KMS-11 (cell line): ENCODE data around the gene MYOCD.
"Not testable (repeated sequence)": the region's sequence is repeated elsewhere in the genome, so short reads cannot be mapped to it uniquely, and the experiment has no call there.

Experiments
- H2AFZ ChIP-seq: fragments of 200-600 bp; sonication (generic); 2 replicates; pipeline ENCODE4 v1.6.1; 2016; ENCODE audit warnings: antibody characterized with exemption, mixed run types, low read depth
- H3K27ac ChIP-seq: fragments of 200-600 bp; sonication (generic); 2 replicates; pipeline ENCODE4 v1.6.1; 2016; ENCODE audit warnings: mild to moderate bottlenecking, mixed run types
- H3K27me3 ChIP-seq: fragments of 200-600 bp; sonication (generic); 2 replicates; pipeline ENCODE4 v1.6.1; 2017; ENCODE audit warnings: mild to moderate bottlenecking, low read depth, mixed run types, moderate library complexity; ENCODE audit not compliant: insufficient read depth
- H3K36me3 ChIP-seq: fragments of 200-600 bp; sonication (generic); 2 replicates; pipeline ENCODE4 v1.6.1; 2017; ENCODE audit warnings: mild to moderate bottlenecking, mixed run types; ENCODE audit not compliant: insufficient read depth
- H3K4me1 ChIP-seq: fragments of 200-600 bp; sonication (generic); 2 replicates; pipeline ENCODE4 v1.6.1; 2016; ENCODE audit warnings: mild to moderate bottlenecking, low read depth, mixed run types; ENCODE audit not compliant: poor library complexity, severe bottlenecking
- H3K4me2 ChIP-seq: fragments of 200-600 bp; sonication (generic); 2 replicates; pipeline ENCODE4 v1.7.0; 2016; ENCODE audit warnings: mild to moderate bottlenecking, mixed run types
- H3K4me3 ChIP-seq: fragments of 200-600 bp; sonication (generic); IDR thresholded peaks from 2 replicates; pipeline ENCODE4 v1.6.1; 2017; ENCODE audit warnings: low read depth, low read length, mixed read lengths; ENCODE audit not compliant: insufficient read depth
- H3K79me2 ChIP-seq: fragments of 200-600 bp; sonication (generic); 2 replicates; pipeline ENCODE4 v1.6.1; 2016; ENCODE audit warnings: low read depth, mixed run types; ENCODE audit not compliant: insufficient read depth
- H3K9ac ChIP-seq: fragments of 200-600 bp; sonication (generic); 2 replicates; pipeline ENCODE4 v1.6.1; 2016; ENCODE audit warnings: mild to moderate bottlenecking, mixed run types
- H4K20me1 ChIP-seq: fragments of 200-600 bp; sonication (generic); 2 replicates; pipeline ENCODE4 v1.6.1; 2016; ENCODE audit warnings: mild to moderate bottlenecking, mixed run types; ENCODE audit not compliant: insufficient read depth
- CTCF ChIP-seq: fragments of 200-600 bp; sonication (generic); conservative IDR thresholded peaks from 2 replicates; pipeline ENCODE4 v1.6.1; 2017; ENCODE audit warnings: low read depth, mild to moderate bottlenecking, antibody characterized with exemption, low read length, moderate library complexity, mixed read lengths

Gene MYOCD

GRCh38 chr17:12631076-12631475 is 34.6 kb upstream of the MYOCD start:
- H4K20me1 ChIP-seq, result no peaks in the 10 kb centered on the region
- no peaks in the 10 kb centered on the region for H3K27me3 ChIP-seq
- no peaks in the 10 kb centered on the region for H3K36me3 ChIP-seq
- no peak overlapping the region for H3K9ac ChIP-seq
- no peaks in the 10 kb centered on the region for H3K79me2 ChIP-seq
- no peak overlapping the region for H3K4me2 ChIP-seq
- TF ChIP-seq CTCF, result no peak
- H3K4me3 ChIP-seq, result no peak overlapping the region
- no peak overlapping the region for H3K27ac ChIP-seq
- H3K4me1 ChIP-seq, result no peaks in the 10 kb centered on the region
- H2AFZ ChIP-seq, result no peak overlapping the region

GRCh38 chr17:12632785-12633184 is 32.9 kb upstream of the MYOCD start:
- no peak overlapping the region for H2AFZ ChIP-seq
- no peaks in the 10 kb centered on the region for H3K79me2 ChIP-seq
- no peaks in the 10 kb centered on the region for H3K27me3 ChIP-seq
- no peak overlapping the region for H3K4me2 ChIP-seq
- no peaks in the 10 kb centered on the region for H3K36me3 ChIP-seq
- TF ChIP-seq CTCF, result no peak
- H3K27ac ChIP-seq, result no peak overlapping the region
- no peak overlapping the region for H3K4me3 ChIP-seq
- H3K9ac ChIP-seq, result no peak overlapping the region
- no peaks in the 10 kb centered on the region for H3K4me1 ChIP-seq
- H4K20me1 ChIP-seq, result no peaks in the 10 kb centered on the region

- no peak overlapping the region for H3K4me3 ChIP-seq
- H4K20me1 ChIP-seq, result no peaks in the 10 kb centered on the region
- no peak overlapping the region for H2AFZ ChIP-seq
- no peaks in the 10 kb centered on the region for H3K36me3 ChIP-seq
- no peak overlapping the region for H3K27ac ChIP-seq
- H3K4me1 ChIP-seq, result no peaks in the 10 kb centered on the region
- H3K4me2 ChIP-seq, result no peak overlapping the region
- H3K9ac ChIP-seq, result no peak overlapping the region
- no peaks in the 10 kb centered on the region for H3K79me2 ChIP-seq
- no peak for TF ChIP-seq CTCF
- H3K27me3 ChIP-seq, result no peaks in the 10 kb centered on the region
Measured at GRCh38 chr17:12634789-12635414, 30.8 kb upstream of the MYOCD start.

- H3K4me3 ChIP-seq, H3K9ac ChIP-seq, H4K20me1 ChIP-seq, H3K4me2 ChIP-seq, H3K27me3 ChIP-seq, H3K4me1 ChIP-seq, H3K79me2 ChIP-seq, H3K27ac ChIP-seq, H2AFZ ChIP-seq, H3K36me3 ChIP-seq: not testable (repeated sequence)
Measured at GRCh38 chr17:12635996-12636395, 29.7 kb upstream of the MYOCD start.

GRCh38 chr17:12637015-12637414 is 28.7 kb upstream of the MYOCD start:
- no peaks in the 10 kb centered on the region for H3K36me3 ChIP-seq
- TF ChIP-seq CTCF, result no peak
- H3K9ac ChIP-seq, result no peak overlapping the region
- no peak overlapping the region for H2AFZ ChIP-seq
- no peak overlapping the region for H3K4me3 ChIP-seq
- no peak overlapping the region for H3K27ac ChIP-seq
- H3K79me2 ChIP-seq, result no peaks in the 10 kb centered on the region
- no peaks in the 10 kb centered on the region for H3K4me1 ChIP-seq
- H4K20me1 ChIP-seq, result no peaks in the 10 kb centered on the region
- H3K27me3 ChIP-seq, result no peaks in the 10 kb centered on the region
- H3K4me2 ChIP-seq, result no peak overlapping the region
